C1 segment of cervical spinal cord (tissue), 14 donors: ENCODE data around the gene E2F1.

Experiments used
- DNase-seq, 14 donors: peaks; one replicate each; lab custom pipeline; 2025; lab: John Stamatoyannopoulos, UW

The E2F1 gene

DNA sequence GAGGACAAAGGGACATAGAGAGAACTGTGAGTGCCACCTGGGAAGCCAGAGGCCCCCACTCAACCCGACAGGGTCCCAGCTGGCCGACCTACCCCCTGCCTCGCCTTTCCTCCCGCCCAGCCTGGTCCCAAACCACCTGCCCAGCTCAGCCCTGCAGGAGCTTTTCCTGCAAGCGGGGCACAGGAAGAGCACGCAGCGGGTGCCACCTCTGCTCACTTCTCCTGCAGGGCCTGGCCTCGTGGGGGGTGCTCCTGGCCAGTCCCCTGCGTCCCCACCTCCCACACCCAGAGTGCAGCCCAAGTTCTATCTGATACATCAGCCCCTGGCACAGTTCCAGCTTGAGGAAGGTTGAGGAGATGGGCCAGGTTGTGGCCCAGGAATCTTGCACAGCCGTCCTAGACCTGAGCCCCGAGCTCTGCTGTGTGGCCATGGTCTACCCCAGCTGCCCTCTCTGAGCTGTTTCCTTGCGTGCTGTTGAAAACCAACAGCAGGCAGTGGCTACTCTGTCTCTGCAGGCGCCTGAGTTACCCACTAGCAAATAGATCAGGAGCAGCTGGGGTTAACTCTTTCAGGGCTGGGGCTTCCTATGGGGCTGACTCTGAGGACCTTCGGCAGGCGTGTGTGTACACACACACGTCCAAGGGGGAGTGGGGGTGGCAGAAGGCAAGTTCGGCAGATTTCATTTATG is 13.6 kb downstream of the E2F1 start:
- DNase-seq: no peak

DNA sequence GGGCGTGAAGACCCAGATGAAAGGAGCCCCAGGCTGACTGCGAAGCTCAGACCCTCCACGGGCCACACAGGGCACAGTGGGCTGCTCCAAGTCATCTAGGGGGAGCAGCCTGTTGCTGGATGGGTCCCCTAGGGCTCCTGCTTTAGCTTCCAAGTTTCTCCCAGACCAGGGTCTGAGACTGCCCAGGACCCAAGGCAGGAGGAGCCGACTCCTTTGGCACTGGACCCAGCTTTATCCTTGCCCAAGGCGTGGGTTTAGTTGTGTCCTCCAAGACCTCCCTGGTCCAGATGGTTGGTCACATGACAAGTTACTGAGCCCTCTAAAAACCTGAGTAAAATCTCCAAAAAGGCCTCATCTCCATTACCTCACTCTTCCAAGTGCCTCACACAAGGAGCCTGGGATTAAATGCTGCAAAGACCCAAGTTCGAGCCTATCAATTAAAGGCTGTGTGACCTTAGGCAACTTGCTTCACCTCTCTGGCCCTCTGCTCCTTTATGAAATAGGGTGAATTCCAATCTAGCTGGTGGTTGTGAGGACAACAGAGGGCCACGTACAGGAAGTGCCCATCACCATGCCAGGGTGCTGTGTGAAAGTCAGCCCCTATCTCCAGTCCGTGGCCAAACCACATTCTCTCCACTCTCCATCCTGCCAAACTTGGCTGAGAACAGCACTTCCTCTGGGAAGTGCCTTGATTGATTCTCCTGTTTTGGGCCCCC is 14.5 kb downstream of the E2F1 start:
- DNase-seq: no peak

DNA sequence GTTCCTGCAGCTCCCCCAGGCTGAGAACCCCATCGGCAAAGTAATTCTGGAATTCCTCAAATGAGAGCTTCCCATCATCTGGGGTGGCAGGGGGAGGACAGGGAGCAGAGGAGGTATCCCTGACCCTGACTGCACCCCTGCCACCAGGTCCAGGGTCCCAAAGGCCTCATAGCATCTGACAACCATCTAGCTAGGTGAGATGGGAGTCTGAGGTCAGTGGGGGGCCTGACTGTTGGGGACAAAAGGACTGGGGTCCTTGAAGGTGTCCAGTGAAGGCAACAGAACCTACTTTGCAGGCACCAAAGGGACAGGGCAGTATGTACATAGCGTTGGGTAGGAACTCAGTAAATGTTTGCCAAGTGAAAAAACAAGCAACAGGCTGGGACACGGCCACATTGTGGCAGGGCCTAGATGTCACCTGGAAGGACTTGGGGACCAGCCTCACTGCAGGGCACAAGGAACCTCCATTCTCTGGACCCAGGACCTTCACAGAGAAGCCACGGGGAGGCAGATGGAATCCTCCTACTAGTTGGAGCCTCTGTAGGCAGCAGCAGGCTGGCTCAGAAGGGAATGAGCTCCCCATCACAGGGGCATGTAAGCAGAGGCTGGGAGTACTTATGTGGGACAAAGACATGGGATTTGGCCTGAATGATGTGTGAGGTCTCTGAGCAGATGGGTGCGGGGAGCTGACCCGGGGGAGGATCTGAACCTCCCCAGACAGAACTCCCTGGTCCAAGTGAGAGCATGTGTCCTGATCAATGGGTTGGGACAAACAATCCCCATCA is 15.3 kb downstream of the E2F1 start:
- DNase-seq: no peak

DNA sequence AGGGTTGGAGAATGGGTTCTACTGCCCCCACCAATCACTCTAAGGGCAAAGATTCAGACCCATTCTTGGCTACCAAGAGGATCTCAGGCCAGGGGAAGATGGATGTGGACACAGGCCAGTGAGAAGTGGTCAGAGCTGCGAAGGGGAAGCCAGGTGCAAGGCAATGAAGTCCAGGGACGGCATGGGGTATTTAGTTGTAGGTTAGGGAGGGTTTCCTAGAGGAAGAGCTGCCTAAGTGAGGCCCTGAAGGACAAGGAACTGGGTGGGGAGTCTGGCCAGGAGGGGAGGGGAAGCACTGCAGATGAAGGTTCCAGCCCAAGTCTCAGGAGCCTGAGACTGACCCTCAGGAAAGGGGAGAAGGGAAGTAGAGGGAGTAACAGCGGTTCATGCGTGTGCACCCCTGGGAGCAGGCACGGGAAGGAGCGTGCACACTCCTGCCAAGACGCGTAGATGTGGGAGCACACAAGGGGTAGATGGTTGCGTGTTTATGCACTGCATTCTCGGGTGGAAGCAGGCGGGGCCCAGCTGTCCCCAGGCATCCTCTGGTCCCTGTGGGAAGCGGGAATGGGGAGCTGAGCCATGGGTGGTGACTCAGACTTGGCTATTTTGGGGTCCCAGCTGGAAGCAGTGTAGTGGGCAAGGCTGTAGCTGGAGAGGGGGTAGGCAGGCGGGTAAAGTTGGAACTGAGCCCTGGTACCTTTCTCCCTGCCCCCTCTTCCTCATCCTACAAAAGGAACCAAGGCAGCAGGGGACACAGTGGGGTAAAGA is 16.1 kb downstream of the E2F1 start:
- no peak for DNase-seq

DNA sequence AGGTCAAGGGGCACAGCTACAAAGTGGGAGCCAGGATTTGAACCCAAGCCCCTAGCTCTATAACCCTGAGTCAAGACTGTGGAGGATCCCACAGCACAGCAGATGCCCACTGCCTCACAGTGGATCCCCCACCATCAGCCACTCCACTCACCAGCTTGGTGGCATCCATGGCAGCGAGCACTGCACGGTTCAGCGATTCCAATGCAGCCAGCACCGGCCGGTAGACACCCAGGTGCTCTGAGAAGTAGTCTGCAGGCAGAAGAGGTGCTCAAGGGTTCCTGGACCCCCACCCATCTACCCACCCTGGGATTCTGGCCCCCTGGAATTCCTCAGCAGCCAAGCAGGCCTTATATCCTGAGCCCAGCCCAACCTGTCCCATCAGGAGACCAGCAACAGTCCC is 17.0 kb downstream of the E2F1 start:
- no peak for DNase-seq

DNA sequence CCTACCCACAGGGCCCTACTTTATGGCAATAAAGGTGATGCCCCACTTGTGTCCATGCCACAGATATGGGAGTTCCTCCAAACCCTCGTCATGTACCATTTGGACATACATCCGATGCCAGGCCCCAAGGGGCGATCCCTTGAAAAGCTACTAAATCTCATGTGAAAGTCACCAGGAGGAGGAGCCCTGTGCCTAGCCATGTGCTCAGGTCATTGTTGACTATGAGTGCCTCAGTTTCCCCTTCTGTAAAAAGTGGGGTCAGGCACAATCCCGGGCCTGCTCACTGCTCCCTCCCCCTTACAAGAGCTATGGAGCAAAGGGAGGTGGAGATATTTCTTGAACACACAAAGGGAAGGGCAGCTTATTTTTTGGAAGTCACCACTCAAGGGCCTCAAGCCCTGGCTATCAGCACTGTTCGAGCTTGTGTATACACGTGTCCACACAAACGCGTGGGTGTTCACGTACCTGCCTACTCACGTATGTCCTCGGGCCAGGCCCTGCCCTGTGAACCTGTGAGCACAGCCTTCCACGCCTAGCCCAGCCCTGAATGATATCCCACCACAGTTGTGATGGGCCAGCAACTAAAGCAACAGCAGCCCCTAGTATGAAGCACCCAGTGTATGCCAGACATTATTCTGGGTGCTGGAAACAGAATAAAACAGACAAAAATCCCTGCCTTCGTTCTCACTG is 17.6 kb downstream of the E2F1 start:
- DNase-seq: no peak

DNA sequence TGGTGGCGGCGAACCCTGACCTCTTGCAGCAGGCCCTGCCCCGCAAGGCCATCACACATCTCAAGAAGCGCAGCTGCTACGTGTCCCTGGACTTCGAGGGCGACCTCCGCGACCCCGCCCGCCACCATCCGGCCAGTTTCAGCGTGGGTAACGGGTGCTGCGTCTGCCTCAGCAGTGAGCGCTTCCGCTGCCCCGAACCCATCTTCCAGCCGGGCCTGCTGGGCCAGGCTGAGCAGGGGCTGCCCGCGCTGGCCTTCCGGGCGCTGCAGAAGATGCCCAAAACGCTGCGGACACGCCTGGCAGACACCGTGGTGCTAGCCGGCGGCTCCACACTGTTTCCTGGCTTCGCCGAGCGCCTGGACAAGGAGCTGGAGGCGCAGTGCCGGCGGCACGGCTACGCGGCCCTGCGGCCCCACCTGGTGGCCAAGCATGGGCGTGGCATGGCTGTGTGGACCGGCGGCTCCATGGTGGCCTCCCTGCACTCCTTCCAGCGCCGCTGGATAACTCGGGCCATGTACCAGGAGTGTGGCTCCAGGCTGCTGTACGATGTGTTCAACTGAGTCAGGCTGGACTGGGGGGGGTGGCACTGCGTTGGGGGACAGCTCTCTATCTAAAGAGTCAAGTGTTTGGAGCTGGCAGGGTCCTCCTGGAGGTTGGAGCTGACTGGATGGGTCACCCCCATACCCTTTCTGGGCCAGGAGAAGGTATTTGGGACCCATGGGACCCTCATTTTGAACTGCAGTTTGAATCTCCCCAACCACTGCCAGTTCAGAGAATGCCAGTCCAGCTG is 18.3 kb downstream of the E2F1 start:
- DNase-seq: peak in 13 of 14 donors; percentile 23 to 76 (median 55)

DNA sequence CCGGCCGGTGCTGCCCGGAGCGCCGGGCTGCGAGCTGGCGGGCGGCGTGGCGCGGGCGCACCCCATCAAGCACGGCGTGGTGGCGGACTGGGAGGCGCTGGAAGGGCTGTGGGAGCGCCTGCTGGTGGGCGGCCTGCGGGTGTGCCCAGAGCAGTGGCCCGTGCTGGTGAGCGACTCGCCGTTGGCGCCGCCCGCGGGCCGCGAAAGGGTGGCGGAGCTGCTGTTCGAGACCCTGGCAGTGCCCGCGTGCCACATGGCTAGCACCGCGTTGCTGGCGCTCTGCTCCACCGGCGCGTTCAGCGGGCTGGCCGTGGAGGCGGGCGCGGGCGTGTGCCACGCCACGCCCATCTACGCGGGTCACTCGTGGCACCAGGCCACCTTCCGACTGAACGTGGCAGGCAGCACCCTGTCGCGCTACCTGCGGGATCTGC is 18.9 kb downstream of the E2F1 start:
- DNase-seq: peak in 7 of 14 donors; percentile 13 to 73 (median 43)

DNA sequence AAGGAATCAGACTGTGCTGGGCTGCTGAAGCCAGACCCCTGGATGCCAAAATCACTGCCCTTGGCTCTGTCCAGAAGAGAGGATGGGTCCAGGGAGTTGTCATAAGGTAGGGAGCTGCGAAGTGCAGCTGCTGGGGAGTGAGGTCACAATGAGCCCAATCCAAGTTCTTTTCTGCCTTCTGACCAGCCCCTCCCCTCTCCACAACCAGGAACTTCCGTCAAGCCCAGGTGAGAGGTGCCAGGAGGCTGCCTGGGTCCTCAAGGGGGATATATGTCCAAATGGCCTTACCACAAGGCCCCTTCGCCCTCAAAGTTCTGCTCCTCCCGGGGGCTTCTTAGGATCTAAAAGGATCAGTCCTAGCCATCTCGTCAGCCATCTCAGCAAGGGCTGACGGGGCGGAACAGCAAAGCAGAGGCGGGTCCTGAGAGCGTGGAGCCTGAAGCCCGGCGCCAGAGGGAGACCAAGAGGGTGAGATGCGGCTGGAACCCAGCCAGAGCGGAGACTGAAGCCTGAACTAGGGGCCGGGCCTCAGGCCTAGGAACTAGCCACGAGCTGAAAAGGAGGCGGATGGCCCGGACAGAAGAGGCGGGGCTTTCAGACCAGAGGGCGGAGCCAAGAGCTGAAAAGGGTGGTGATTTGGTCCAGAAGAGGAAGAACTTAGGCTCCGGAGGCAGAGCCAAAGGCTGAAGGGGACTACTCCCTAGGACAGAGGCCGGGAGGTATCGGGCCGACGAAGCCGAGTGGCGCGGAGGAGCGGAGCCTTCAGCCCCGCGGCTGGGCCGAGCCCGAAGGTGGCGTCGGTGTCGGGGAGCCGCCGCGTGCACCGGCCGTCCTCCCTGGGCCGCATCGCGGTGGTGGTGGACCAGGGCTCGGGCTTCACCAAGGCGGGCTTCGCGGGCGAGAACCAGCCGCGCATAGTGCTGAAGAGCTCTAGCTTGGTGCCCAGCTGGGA is 19.6 kb downstream of the E2F1 start, which contains the start of gene ACTL10:
TSS of gene ACTL10 (plus strand) at position 651 of the 952 bp plus-strand sequence. CDS start 555 bp downstream, outside the sequence.
- DNase-seq: peak; percentile 27 to 92 (median 83)

DNA sequence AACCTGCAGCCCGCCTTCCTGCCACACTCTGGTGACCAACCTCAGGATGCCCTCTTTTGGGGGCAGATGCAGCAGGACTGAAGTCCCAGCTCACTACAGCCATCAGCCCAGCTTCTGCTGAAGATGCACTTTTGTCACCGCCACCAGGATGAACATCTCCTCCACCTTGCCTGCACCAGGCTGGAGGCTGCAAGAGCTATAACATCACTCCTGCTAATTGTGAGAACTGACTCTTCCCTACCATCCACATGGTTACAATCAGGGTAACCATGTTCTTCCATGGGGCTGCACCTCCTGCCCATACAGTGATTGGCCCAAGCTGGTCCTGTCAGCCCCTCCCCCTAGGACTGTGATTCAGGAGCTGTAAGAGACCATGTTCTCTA is 21.4 kb downstream of the E2F1 start:
- DNase-seq: no peak

DNA sequence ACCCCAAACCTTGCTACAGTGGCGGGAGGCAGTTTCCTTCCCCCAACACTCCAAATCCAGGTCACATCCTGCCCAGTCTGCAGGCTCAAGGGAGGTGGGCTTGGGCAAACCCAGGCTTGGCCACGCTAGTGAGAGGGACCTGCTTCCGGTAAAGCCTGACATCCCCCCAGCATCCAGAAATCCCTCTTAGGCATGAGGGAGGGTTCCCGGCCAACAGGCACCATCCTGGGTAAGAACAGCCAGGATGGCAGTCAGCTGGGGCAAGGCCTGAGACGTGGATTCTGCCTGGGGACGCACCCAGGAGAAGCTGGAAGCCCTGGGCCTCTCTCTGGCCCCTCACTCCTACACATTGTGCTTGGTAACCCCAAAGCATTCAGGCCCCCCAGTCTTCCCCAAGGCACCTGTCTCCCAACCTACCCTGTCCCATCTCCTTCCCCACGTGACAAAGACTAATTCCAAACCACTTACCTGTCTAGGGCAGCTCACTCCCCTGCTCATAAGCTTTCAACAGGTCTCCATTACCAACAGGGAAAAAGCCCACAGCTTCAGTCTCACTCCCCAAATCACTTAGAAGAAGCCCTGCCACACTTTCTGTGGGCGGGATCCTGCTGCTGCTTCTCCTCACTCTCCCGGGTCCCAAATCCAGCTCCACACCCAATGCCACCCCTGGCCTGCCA is 22.0 kb downstream of the E2F1 start:
- DNase-seq: peak in 1 of 14 donors; percentile 45

DNA sequence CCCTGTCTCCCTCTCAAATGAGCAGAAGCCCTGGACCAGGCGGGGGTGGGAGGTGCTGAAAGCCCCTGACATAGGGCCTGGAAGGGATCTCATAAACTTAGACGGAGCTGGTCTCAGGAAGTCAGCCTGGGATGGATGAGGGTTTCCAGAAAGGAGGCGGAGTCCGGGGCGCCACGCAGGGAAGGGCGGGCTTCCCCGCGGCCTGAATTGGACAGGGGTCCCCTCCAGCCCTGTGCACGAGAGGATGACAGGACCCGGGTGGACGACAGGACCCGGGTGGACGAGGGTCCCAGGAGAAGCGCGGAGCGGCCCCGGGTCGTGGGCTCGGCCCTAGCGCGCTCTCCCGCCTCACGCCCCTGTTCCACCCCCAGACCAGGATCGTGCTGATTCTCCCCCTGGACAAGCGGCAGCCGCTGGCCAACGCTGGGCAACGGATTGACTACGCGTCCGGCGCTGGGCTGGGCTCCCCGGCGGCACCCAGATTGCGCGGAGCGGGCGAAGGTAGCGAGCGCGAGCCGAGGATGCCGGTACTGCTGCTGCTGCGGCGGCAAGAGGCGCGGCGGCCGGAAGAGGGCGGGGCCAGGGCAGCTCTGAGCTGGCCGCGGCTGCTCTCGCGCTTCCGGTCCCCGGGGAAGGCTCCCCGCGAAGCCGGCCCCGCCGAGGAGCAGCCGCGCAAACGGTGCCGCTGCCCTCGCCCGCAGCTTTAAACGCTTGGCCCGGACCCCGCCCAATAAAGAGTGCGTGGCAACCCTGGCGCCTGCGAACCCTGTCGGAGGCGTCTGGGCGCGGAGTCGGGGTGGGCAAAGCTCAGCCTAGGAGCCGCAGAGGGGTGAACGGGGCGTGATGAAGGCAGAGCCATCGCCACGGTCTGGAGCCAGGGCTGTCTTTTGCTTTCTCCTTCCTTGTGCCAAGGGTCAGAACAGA is 22.8 kb downstream of the E2F1 start:
- peak in 13 of 14 donors; percentile 34 to 85 (median 56) for DNase-seq

DNA sequence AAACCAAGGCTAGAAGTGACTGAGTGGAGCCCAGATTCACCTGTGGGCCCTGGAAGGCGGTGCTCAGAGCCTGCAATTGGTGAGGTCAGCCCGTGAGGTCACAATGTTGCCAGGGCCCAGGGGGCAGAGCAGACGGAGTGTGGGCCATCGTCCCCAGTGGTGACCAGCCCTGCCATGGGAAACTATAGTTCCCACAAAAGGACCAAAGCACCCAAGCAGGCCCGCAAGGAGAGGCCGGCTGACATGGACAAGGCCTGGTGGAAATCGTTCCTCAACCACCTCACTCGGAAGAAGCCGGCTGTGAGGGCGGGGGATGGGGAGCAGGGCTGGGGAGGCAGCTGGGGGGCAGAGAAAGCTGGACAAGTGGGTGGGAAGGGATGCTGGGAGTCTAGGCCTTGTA is 24.0 kb downstream of the E2F1 start, which contains the start of gene C20orf144:
TSS of gene C20orf144 (plus strand) at position 156 of the 400 bp plus-strand sequence. CDS start at position 175, 19 bp downstream.
- DNase-seq: no peak

DNA sequence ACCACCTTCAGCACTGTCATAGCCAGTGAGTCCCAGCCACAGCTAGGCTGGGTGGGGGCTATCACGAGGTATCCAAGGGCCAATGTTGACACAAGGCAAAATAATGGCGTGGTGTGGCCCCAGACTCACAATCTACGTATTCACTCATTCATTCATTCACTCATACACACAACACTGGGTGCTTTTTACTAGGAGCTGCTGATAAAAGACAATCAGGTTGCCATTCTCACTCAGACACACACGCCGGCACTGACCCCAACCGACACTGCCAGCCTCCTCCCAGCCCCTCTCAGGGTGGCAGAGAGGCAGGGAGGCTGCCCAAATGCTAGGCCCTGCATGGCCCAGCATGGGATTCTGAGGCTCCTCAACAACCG is 25.5 kb downstream of the E2F1 start:
- no peak for DNase-seq

DNA sequence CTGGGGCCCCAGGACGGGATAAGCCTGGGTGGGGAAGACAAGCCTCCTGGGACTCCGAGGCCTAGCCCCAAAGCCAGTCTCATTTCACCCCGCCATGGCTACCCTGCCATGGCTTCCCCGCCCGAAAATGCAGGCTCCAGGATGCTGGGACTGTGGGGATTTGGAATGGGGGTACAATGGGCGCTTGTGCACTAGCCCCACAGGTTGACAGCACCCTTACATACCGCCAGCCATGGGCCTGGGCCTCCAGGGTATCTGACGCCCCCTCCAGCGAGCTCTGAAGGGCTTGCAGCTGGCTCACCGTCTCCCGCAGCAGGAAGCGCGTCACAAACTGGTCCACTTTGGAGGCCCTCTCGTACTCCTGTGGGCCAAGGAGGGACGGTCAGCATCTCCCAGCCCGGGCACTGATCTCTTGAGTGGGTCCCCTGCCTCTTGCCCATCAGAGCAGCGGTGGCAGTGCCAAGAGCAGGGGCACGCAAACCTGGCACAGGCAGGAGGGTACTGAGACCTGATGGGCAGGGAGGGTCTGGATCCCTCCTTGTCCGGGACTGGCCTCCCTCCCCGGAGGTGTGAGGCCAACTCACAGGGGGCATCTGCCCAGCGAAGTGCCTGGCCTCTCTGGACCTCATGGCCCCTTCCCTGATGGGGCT is 26.0 kb downstream of the E2F1 start:
- DNase-seq: no peak

DNA sequence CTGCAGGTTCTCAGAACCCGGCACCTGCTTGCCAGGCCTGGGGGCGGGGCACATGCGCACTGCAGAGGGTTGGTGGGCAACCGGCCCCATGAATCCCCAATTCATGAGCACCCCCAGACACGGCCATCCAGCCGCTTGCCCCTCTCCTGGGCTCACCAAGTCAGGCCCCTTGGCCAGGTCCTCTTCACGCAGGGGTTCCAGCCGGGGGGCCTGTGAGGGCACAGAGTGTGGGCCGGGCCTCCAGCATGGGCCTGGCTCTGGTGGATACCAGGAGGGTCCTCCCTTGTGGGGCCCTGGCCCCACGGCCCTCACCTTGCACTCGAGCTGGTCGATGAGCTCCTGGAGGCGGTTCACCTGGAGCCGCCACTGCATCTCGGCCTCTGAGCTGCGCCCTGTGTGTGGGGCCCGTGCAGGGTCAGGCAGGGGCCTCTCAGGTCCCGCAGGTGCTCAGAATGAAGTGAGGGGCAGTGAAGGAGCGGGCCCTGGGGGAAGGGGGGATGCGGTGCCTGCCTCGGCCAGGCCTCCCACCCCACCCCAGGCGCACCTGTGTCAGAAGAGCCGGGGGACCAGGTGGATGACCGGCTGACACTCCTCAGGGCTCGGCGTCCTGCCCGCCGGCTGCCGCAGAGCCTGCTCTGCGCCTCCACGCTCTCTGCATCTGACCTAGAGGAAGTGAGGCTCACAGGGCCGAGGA is 26.7 kb downstream of the E2F1 start:
- DNase-seq: no peak
